ENCODE results near the gene FEZ2. TPM values are rescaled to one million over a fixed set of nuclear protein-coding genes. Genes with fewer than 3 reads are reported as not detected.

Gene FEZ2
- total RNA-seq, 2 experiments from 2014 or later, result 9.1 to 12.2 TPM

GRCh38 chr2:36569267-36569856, 28.6 kb downstream of the FEZ2 start:
- Mint-ChIP-seq H3K9me3 (ENCODE audit: low read depth) (no peaks in the 10 kb centered on the region), H3K36me3 (ENCODE audit: low read depth) (peaks cover 27% of the 10 kb centered on the region), H3K4me1 (no peaks in the 10 kb centered on the region), H3K4me3 (no peak overlapping the region), H3K27me3 (no peaks in the 10 kb centered on the region), H3K27ac (no peak overlapping the region)
- ATAC-seq, result no peak
- intact Hi-C loops (cut with DNase I, micrococcal nuclease), result no loop called here
- DNase-seq, result no peak
- ChIA-PET CTCF (interaction anchor here (0.6 to 1.4 kb wide), 4 partner anchors 16 to 1571 kb away, joined by 3 to 6 read pairs (median 4); no protein-coding TSS in a partner anchor), POLR2A (no interaction called here)

- POLR2A ChIA-PET, result no interaction called here
- DNase-seq (no peak), ATAC-seq (no peak)
- H3K27me3 Mint-ChIP-seq, result no peaks in the 10 kb centered on the region
- peaks cover 2% of the 10 kb centered on the region for H3K4me1 Mint-ChIP-seq
- H3K4me3 Mint-ChIP-seq, result no peak overlapping the region
- no peak overlapping the region for H3K27ac Mint-ChIP-seq
- H3K36me3 Mint-ChIP-seq (ENCODE audit: low read depth), result peaks cover 30% of the 10 kb centered on the region
- CTCF ChIA-PET, result interaction anchor here (0.8 to 1.4 kb wide), 3 partner anchors 17 to 103 kb away, joined by 3 to 6 read pairs (median 6); no protein-coding TSS in a partner anchor
- intact Hi-C loops (cut with DNase I, micrococcal nuclease), result no loop called here
- no peaks in the 10 kb centered on the region for H3K9me3 Mint-ChIP-seq (ENCODE audit: low read depth)
Measured at GRCh38 chr2:36568516-36569246, 29.3 kb downstream of the FEZ2 start.

DNA sequence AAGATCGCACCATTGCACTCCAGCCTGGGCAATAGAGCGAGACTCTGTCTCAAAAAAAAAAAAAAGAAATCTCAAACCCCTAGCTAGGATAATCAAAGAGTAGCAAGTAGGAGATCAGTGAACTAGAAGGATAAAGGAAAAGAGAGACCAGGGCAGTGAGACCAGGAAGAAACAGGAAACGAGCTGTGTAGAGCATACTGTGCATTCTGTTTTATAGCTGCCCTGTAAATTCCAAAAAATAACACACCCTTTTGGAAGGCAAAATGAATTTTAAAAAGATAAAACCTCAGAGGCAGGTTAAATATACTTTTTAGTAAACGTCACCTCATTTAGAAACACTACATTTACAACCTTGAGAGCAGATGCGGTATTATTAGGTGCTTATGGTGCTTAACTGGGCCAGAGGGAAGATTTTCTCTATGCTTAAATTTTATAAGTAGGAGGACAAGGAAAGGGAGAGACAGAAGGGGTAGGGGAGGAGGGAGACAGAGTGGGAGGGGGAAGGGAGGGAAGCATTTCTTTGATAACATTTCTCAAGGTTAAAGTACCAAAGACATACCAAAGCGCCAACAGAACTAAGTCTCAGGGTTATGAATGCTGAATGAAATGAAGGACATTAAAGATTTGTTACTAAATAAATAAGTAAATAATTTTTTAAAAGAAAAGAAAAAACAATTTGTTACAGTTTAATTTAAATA, 30.1 kb downstream of the FEZ2 start:
- peaks cover 28% of the 10 kb centered on the region for H3K36me3 Mint-ChIP-seq (ENCODE audit: low read depth)
- intact Hi-C loops (cut with DNase I, micrococcal nuclease), result no loop called here
- ATAC-seq (no peak), DNase-seq (no peak)
- ChIA-PET CTCF (no interaction called here), POLR2A (no interaction called here)
- no peak overlapping the region for H3K4me3 Mint-ChIP-seq
- H3K4me1 Mint-ChIP-seq, result peaks cover 5% of the 10 kb centered on the region
- no peak overlapping the region for H3K27ac Mint-ChIP-seq
- H3K27me3 Mint-ChIP-seq, result no peaks in the 10 kb centered on the region
- H3K9me3 Mint-ChIP-seq (ENCODE audit: low read depth), result no peaks in the 10 kb centered on the region

- H3K27ac Mint-ChIP-seq, result no peak overlapping the region
- ChIA-PET CTCF (no interaction called here), POLR2A (no interaction called here)
- intact Hi-C loops (cut with DNase I, micrococcal nuclease), result no loop called here
- H3K4me1 Mint-ChIP-seq, result peaks cover 5% of the 10 kb centered on the region
- no peak for ATAC-seq
- H3K4me3 Mint-ChIP-seq, result no peak overlapping the region
- H3K27me3 Mint-ChIP-seq, result no peaks in the 10 kb centered on the region
- H3K36me3 Mint-ChIP-seq (ENCODE audit: low read depth), result peaks cover 22% of the 10 kb centered on the region
- H3K9me3 Mint-ChIP-seq (ENCODE audit: low read depth), result no peaks in the 10 kb centered on the region
- no peak for DNase-seq
Measured at GRCh38 chr2:36566887-36567286, 31.1 kb downstream of the FEZ2 start.

- H3K36me3 Mint-ChIP-seq (ENCODE audit: low read depth), result peaks cover 22% of the 10 kb centered on the region
- intact Hi-C loops (cut with DNase I, micrococcal nuclease), result no loop called here
- POLR2A ChIA-PET, result no interaction called here
- H3K27ac Mint-ChIP-seq, result no peak overlapping the region
- DNase-seq, result no peak
- no peak overlapping the region for H3K4me3 Mint-ChIP-seq
- H3K4me1 Mint-ChIP-seq, result peaks cover 9% of the 10 kb centered on the region
- H3K9me3 Mint-ChIP-seq (ENCODE audit: low read depth), result no peaks in the 10 kb centered on the region
- CTCF ChIA-PET, result no interaction called here
- no peaks in the 10 kb centered on the region for H3K27me3 Mint-ChIP-seq
- no peak for ATAC-seq
Measured at GRCh38 chr2:36565712-36566111, 32.3 kb downstream of the FEZ2 start.

GRCh38 chr2:36564377-36564930, 33.5 kb downstream of the FEZ2 start:
- POLR2A ChIA-PET, result no interaction called here
- H3K27ac Mint-ChIP-seq, result no peak overlapping the region

DNA sequence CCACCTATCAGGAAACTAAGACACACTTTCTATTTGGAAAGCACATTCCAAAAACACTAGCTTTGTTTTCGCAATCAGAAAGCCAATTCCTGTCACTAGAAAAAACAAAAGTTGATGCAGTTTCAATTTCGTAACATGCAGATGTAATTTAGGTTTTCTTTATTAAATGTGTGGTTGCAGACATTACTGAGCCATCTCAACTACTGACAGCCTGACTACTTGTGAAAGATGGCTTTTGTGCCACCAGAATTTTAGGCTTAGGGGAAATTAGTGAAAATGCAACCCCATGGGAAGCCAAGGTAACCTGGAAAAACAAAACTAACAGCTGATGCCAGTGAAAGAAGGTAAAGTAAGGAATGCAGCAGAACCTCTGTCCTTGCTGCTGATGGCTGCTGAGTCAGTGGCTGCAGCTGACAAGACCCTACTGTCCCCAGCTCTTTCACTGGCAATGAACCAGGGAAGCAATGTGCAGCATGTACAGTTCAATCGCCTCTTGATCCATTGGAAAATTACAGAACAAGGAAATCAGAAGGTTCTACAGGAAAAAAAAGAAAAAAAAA, 34.9 kb downstream of the FEZ2 start:
- no peak for ATAC-seq
- no peak overlapping the region for H3K4me3 Mint-ChIP-seq
- H3K36me3 Mint-ChIP-seq (ENCODE audit: low read depth), result peaks cover 28% of the 10 kb centered on the region
- H3K27ac Mint-ChIP-seq, result no peak overlapping the region
- peaks cover 9% of the 10 kb centered on the region for H3K4me1 Mint-ChIP-seq
- CTCF ChIA-PET, result interaction anchor here (0.6 to 2.5 kb wide), 3 partner anchors 11 to 101 kb away, joined by 3 to 9 read pairs (median 6); no protein-coding TSS in a partner anchor
- no peaks in the 10 kb centered on the region for H3K27me3 Mint-ChIP-seq
- intact Hi-C loops (cut with DNase I, micrococcal nuclease), result no loop called here
- no peaks in the 10 kb centered on the region for H3K9me3 Mint-ChIP-seq (ENCODE audit: low read depth)
- no peak for DNase-seq
- POLR2A ChIA-PET, result no interaction called here

More at GRCh38 chr2:36564377-36564930, 33.5 kb downstream of the FEZ2 start:
- Mint-ChIP-seq H3K4me1 (peaks cover 9% of the 10 kb centered on the region), H3K27me3 (no peaks in the 10 kb centered on the region), H3K4me3 (no peak overlapping the region), H3K36me3 (ENCODE audit: low read depth) (peaks cover 26% of the 10 kb centered on the region), H3K9me3 (ENCODE audit: low read depth) (no peaks in the 10 kb centered on the region)
- ATAC-seq (no peak), DNase-seq (no peak)
- intact Hi-C loops (cut with DNase I, micrococcal nuclease), result no loop called here
- CTCF ChIA-PET, result interaction anchor here (1.1 to 2.5 kb wide), 3 partner anchors 13 to 100 kb away, joined by 3 to 9 read pairs (median 6); no protein-coding TSS in a partner anchor

DNA sequence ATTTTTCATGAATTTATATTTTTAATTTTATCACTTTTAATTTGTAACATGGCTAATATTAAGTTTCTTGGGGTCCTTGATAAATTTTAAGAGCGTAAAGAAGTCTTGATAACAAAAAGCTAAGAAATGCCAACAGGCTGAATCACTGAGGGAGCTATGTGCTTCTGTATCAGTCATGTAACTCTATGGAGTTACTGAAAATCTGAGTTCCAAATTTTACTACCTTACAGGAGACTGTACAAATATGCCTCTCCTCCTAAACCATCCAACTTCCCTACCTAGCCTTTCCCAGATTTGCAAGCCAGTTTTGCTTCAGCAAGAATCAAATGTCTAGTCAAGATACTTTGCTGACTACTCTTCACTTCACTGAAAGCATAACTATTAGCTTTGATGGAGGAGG, 35.7 kb downstream of the FEZ2 start:
- H3K4me1 Mint-ChIP-seq, result peaks cover 9% of the 10 kb centered on the region
- H3K4me3 Mint-ChIP-seq, result no peak overlapping the region
- ChIA-PET POLR2A (no interaction called here), CTCF (no interaction called here)
- ATAC-seq, result no peak
- no peak for DNase-seq
- no peaks in the 10 kb centered on the region for H3K9me3 Mint-ChIP-seq (ENCODE audit: low read depth)
- no peak overlapping the region for H3K27ac Mint-ChIP-seq
- peaks cover 28% of the 10 kb centered on the region for H3K36me3 Mint-ChIP-seq (ENCODE audit: low read depth)
- no peaks in the 10 kb centered on the region for H3K27me3 Mint-ChIP-seq
- intact Hi-C loops (cut with DNase I, micrococcal nuclease), result no loop called here

DNA sequence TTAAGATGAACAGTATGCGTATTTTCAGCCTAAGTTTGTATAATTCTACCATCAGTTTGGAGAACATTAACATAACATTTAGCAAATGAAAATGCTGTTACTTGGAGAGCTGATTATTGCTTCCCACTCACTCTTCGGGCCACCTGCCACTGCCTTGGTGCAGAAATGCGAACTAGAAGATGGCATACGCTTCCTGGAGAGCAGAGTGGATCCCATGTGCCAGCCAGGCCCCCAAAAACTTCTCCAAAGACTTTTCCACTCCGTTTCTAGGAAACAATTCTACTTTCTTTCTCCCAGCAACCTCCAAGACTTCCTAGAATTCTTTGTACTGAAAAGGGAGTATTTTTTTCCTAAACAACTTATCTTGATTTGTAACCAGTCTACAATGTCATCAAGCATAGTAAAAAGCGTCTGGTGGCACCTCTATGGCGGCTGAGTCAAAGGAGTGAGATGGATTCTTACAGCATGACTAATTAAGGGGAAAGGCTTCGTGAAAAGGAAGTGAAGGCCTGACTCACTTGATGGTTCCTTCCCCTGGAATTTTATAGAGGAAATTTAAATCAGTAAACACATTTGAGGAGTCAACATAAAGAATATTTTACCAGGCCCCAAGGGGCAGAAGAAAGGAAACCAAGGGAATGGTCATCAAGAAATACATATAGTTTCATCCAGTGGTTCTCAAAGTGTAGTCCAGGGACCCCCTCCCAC, 36.6 kb downstream of the FEZ2 start:
- no peak for ATAC-seq
- Mint-ChIP-seq H3K36me3 (ENCODE audit: low read depth) (peaks cover 23% of the 10 kb centered on the region), H3K4me3 (no peak overlapping the region), H3K4me1 (peaks cover 9% of the 10 kb centered on the region), H3K27me3 (no peaks in the 10 kb centered on the region), H3K9me3 (ENCODE audit: low read depth) (no peaks in the 10 kb centered on the region), H3K27ac (no peak overlapping the region)
- DNase-seq, result no peak
- POLR2A ChIA-PET, result no interaction called here
- intact Hi-C loops (cut with DNase I, micrococcal nuclease), result no loop called here
- CTCF ChIA-PET, result no interaction called here

- no peak for DNase-seq
- peaks cover 9% of the 10 kb centered on the region for H3K4me1 Mint-ChIP-seq
- peaks cover 20% of the 10 kb centered on the region for H3K36me3 Mint-ChIP-seq (ENCODE audit: low read depth)
- no peaks in the 10 kb centered on the region for H3K9me3 Mint-ChIP-seq (ENCODE audit: low read depth)
- no peak overlapping the region for H3K4me3 Mint-ChIP-seq
- no peak for ATAC-seq
- no peak overlapping the region for H3K27ac Mint-ChIP-seq
- POLR2A ChIA-PET, result no interaction called here
- CTCF ChIA-PET, result no interaction called here
- H3K27me3 Mint-ChIP-seq, result no peaks in the 10 kb centered on the region
- intact Hi-C loops (cut with DNase I, micrococcal nuclease), result no loop called here
Measured at GRCh38 chr2:36560726-36561125, 37.2 kb downstream of the FEZ2 start.
